Hypothalamus (tissue), 51 donors: ENCODE measurements around the gene ZNF398.

Experiments
- DNase-seq, 51 donors: peaks; one replicate each; lab custom pipeline; 2025; lab: John Stamatoyannopoulos, UW

ZNF398 gene

DNA sequence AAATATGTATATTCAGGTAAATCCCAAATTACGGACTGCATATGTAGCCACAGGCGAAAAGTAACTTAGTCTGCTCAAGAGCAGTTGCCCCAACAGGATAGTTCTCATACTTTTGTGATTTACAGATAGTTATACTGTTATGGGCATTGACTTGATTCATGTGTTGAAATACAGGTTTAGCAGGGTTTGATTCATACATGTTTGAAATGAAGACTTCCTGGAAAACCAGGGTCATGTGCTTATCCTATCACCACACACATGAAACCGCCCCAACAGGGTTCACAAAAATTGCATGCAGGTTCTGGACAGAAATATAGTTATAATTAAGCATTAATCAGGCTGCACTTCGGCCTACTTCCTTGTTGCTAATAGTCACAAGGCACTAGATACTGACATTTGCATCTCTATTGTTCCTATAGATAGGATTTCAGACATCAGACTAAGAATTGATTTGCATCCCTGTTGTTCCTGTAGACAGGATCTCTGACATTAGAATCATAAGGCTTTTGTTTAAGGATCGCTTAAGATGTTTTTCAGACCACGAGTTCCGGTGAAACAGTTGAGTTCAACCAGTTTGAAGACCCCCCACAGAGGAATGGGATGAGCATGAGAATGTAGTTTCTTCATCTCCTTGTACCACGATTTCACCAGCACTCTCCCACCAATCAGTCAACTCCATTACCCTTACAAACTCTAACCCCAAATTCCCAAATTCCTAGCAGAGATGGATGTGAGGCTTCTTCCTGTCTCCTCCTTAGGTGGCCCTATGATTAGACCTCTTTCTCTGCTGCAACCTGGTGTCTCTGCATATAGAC lies 2.0 kb upstream of the ZNF398 start:
- no peak for DNase-seq

DNA sequence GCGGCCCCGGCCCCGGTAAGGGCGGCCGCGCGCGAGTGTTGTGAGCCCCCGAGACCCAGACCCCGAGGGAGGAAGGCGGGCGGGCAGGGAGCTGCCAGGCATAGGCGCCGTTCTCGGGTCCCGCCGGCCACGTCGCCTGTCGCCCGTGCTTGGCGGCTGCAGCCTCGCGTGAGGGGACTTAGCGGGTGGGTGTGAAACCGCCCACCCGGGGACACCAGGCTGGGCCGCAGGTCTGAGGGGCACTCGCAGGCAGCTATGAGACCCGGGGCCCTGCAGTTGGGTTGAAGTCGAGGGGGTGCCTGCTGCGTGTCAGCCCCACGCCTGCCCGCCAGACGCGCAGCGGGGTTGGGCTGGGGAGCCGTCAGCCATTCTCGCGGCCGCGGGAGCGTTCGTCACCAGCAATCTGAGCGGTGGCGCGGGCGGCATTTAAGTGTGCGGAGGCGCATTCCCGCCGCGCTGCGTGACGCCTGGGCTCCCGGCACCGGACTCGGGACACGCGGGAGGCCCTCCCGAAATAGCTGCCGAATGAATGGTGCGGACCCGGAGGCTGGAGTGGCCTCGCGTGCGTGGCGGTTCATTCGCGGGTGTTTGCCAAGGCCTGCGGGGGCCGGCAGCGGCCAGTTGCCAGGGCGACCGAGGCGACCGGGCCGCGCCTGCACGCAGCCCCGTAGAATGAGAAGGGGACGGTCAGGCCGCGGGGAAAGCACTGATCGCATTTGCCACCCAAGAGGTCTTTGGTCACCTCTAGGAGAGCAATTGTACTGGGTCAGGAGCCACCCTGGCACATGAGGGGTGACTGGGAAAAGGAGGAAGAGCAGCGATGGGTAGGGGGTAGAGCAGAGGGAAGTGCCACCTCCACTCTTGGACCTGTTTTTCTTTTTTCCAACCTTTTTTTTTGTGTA lies 750 bp downstream of the ZNF398 start:
- DNase-seq, result peak in 36 of 51 donors; percentile 22 to 70 (median 50)

DNA sequence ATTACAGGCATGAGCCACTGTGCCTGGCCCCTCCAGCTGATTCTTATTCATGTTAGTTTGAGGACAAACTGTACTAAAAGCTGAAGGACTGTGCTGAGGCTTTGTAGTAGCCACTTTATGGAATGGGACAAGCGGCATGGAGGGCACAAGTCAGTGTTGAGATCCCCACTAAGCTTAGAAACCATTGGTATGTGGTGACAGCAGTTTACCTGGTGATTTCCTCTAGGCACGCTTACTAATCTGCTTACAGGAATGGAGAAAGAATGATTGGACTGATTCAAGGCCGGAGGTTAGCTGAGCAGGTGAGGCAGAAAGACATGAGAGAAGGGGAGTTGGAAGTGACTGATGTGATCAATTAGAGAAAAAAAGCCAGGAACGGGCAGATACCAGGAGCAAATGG lies 3.7 kb downstream of the ZNF398 start:
- no peak for DNase-seq

DNA sequence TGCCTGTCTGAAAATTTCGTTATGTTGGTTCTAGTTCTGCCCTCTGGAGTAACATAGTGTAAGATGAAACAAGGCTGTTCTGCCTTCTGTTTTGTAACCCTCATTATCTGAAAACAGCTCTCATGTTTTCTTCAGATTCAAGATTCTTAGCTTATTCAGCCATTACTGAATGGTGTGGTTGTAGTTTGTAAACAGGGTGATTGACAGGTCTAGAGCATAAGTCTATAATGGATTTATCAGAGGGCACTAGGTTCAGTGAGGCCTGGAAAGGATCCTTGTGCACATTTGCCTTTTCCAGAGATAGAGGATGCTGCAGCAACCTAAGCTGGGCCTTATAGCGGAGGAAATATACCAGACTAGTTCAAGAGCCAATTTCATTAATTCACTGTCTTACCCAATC lies 6.1 kb downstream of the ZNF398 start:
- no peak for DNase-seq

DNA sequence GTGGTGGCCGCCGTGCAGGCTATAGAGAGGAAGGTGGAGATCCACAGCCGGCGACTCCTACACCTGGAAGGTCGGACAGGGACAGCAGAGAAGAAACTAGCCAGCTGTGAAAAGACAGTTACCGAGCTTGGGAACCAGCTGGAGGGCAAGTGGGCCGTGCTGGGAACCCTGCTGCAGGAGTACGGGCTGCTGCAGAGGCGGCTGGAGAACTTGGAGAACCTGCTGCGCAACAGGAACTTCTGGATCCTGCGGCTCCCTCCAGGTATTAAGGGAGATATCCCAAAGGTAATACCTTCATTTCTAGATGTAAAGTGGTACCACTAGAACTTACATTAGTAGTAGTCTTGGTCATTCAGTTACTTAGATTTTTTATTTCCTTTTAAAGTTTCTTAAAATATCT lies 6.8 kb downstream of the ZNF398 start:
- no peak for DNase-seq

DNA sequence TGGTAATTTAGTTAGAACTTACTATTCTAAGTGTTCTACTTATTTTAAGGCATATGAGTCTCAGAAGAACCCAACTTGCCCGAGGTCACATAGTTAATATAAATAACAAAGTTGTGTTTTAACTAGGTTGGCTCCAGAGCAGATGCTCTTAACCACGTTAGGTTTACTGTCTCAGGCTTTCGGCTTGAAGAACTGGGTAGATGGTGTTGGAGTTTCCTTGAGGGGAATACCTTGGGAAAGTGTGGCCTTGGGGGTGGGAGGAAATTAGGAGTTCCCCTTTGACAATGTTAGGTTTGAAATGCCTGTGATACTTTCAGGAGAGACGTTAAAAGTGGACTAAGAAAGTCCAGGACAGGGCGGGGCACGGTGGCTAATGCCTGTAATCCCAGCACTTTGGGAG lies 9.6 kb downstream of the ZNF398 start:
- DNase-seq, result no peak

DNA sequence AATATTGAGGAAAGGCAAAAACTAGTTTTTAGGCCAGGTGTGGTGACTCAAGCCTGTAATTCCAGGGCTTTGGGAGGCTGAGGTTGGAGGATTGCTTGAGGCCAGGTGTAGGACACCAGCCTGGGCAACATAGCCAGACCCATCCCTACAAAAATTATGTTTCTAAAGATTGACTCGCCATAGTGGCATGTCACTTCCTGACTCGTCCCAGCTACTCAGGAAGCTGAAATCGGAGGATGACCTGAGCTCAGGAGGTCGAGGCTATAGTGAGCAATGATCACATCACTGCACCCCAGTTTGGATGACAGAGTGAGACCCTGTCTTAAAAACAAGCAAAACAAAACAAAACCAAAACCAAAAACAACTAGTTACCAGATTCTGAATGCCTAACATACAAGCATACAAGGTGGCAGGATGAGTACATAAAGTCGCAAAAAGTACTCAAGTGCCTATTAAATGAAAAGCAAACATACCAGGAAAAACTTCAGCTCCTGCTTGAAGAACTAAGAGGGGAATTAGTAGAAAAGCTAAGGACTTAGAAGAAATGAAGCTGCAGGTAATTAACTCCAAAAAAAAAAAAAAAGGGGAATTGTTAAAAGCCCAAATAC lies 14.1 kb downstream of the ZNF398 start:
- DNase-seq, result no peak

DNA sequence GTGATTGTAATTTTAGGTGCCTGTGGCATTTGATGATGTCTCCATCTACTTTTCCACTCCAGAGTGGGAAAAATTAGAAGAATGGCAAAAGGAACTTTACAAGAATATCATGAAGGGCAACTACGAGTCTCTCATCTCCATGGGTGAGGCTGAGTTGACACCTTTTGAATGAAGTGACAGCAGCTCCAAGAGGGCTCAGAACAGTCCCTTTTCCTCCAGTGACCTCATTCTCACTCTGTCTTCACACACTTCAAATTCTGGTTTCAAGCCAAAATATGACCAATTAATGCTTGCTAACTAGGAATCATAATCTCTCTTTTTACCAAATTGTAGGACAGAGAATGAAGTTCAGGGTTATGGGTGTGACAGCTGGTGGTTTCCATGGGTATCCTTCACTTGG lies 18.9 kb downstream of the ZNF398 start:
- DNase-seq, result no peak

DNA sequence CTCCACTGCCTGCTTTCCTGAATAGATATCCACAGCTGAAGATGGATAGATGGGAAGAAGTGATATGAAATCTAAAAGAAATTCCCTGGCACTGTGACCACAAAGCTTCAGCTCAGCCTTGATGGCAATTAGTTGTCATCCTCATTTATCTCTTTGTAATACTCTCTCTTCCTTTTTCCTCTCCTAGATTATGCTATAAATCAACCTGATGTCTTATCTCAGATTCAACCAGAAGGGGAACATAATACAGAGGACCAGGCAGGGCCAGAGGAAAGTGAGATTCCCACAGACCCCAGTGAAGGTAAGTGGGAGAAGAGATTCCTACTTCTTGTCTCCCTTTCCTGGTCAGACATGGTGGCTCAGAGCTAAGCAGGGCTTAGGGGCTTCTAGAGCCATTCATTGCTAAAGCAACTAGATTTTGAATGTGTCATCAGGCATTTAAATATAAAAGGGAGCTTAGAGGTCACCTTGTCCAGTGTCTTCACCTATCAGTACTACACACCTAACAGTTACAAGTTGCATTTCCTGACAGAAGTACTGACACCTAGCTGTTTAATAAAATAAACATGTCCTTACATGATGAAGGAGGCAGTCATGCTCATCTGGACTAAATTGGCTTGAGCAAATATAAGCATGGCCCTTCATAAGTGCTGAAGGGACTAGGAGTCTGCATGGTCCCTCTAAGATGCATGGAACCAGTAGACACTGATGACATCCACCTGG lies 19.5 kb downstream of the ZNF398 start:
- no peak for DNase-seq

DNA sequence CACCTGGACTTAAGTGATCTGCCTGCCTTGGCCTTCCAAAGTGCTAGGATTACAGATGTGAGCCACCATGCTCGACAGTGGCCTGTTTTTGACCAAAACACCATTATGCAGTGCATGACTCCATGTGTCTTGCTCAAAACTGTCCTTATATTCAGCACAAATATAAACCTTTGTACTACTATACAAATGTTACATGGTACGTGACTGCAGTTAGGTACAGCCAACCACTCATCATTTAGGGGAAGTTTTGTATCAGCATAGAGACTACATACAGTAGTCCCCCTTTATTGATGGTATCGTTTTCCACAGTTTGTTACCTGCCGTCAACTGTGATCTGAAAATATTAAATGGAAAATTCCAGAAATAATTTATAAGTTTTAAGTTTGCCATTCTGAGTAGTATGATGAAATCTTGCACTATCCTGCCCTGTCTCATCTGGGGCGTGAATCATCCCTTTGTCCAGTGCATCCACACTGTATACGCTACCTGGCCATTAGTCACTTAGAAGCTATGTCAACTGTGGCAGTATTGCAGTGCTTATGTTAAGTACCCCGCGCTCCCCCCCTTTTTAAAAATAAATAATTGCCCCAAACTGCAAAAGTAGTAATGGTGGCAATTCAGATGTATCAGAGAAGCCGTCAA lies 24.8 kb downstream of the ZNF398 start:
- DNase-seq, result no peak

DNA sequence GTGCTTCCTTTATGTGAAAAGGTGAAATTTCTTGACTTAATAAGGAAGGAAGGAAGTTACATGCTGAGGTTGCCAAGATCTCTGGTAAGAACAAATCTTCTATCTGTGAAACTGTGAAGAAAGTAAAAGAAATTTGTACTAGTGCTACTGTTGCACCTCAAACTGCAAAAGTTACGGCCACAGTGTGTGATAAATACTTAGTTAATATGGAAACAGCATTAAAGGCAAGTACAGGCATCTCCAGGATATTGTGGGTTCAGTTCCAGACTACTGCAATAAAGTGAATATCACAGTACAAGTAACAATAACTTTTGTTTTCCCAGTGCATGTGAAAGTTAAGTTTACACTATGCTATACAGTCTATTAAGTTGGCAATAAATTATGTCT lies 25.3 kb downstream of the ZNF398 start:
- no peak for DNase-seq

DNA sequence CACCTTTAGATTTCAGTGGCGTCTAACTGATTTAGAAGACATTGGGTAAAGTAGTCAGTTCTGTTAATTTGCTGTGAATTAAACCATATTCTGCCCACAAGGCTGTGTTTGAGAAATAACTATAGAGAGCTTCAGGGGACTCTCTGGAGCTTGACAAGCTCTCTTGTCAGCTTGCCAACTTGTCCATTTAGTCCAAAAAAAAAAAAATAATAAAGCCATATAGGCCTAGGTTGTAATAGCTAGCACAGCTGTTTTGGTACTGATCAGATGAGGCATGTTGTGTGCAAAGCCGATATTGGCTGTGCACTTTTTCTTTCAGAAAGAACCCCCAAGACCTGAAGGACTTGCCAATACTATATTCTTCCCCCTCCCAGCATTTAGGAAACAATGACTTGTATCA lies 27.9 kb downstream of the ZNF398 start:
- DNase-seq, result no peak

DNA sequence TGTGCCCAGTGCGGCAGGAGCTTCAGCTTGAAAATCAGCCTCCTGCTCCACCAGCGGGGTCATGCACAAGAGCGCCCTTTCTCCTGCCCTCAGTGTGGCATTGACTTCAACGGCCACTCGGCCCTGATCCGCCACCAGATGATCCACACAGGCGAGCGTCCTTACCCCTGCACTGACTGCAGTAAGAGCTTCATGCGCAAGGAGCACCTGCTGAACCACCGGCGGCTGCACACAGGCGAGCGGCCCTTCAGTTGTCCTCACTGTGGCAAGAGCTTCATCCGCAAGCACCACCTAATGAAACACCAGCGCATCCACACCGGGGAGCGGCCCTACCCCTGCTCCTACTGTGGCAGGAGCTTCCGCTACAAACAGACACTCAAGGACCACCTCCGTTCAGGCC lies 32.0 kb downstream of the ZNF398 start:
- DNase-seq, result no peak

DNA sequence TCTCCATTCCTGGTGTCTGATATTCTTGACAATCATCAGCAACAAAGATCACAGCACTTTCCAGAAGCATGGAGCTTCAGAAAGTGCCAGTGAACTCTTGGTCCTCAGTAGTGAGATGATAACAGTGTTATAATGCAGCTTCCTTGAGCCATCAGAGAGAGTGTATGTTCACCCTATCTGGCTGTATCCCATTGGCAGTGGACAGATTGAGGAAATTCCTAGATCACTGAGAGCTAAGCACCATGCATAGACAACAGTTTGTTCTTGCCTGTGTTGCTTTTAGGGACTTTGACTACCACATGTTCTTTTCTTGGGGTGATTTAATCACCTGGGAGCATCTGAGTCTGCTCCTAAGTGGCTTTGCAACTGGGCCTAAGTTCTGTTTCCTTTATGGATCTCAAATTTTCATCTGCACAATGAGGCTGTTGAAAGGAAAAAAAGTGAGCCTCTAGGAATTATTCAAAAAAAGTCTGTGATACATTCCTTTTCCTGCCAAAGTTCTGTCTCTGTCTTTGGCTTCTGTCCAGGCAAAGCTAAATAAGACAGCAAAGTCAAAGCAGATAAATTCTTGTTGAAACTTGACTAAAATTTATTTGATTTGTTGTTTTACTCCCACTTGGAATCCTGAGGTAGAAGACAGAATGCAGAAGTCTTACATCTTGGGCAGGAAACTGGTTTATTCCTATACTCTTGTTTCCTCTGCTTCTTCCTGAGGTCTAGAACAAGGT lies 33.6 kb downstream of the ZNF398 start:
- DNase-seq, result no peak

DNA sequence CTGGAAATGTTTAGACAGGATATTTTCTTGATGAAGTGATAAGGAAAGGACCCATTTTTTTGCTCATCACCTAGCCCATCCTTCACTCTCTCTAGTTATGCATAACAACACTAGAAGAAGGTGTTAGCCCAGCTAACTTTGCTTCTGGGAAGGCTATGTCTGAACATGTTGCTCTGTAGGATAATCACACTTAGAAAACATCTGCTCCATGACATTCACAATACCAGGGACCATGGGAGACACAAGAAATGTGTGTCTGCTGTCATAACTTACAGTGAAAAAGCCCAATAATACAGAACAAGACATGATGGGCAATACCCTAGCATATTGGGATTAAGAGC lies 34.2 kb downstream of the ZNF398 start:
- DNase-seq, result no peak

DNA sequence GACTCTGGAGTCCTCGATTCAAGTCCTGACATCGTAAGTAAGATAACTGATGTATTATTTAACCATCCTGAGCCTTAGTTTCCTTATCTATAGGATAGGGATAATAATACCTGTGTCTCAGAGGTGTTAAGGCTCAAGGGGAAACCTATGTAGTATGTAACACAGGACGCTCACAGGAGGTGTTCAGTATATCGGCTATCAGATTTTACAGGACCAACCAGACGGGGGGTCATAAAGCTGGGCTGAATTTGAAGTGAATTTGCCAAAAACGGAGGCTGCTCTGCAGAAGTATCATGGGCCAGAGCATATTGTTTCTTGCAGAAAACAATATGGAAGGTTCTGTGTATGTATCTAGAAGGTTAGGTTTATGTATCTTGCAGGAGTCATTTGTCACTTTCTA lies 37.0 kb downstream of the ZNF398 start:
- DNase-seq, result no peak

DNA sequence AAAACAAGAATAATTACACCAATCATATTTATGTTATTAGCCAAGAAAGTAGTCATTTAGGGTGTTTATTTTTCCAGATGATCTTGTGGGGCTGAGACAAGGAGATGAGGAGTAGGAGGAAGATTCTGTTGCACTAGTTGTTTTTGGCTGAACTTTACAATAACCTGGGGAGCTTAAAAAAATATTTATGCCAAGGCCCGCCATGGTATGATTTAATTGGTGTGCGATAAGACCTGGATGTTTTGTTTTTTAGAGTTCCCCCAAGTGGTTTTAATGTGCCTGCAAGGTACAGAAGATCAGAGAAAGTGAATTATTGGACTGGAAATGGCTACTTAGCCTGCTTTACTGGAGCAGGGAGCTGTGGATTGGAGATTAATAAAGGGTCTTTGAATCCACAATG lies 41.0 kb downstream of the ZNF398 start:
- no peak for DNase-seq

DNA sequence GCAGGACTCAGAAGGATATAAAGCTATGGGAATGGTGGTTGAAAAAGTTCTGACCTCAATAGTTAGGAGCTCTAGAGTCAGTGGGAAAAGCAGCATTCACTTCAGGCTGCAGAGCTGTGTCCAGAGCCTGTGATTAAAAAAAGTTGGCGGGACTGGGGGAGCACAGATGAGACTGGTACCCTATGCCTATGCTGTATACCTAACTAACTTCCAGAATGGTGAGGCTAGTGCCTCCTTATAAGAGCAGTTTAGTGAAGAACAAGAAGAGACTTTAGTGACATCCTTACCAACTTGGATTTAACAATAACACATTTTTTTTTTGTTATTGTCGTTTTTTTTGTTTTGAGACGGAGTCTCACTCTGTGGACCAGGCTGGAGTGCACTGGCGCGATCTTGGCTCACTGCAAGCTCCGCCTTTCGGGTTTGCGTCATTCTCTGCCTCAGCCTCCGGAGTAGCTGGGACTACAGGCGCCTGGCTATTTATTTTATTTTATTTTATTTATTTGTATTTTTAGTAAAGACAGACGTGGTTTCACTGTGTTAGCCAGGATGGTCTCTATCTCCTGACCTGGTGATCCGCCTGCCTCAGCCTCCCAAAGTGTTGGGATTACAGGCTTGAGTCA lies 41.5 kb downstream of the ZNF398 start:
- DNase-seq, result no peak

DNA sequence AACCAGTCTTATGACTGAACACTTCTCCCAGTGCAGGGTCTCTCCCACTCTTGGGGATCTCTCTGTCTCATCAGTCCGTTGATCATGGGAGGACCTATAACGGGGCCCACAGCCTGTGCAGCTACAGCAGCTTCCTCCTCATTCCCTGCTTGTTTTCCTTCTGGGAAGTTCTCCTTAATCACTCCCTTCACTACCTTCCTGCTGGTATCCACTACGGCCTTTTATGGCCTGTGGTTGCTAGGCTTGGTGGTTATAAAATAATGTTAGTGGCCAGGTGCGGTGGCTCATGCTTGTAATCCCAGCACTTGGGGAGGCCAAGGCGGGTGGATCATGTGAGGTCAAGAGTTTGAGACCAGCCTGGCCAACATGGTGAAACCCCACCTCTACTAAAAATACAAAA lies 44.6 kb downstream of the ZNF398 start:
- no peak for DNase-seq
